K562 (cell line): ENCODE data around the gene VPS37D. TPM values are rescaled to one million over a fixed set of nuclear protein-coding genes. Genes with fewer than 3 reads are reported as not detected.
"Not testable (repeated sequence)": the region's sequence is repeated elsewhere in the genome, so short reads cannot be mapped to it uniquely, and the experiment has no call there.

Source experiments
- ATAC-seq: fragments of 200-7000 bp; cut with Tn5 transposase; 3 replicates; pipeline ENCODE4 v1.9.1; 2020; ENCODE audit warnings: moderate library complexity
- BruUV-seq: library from RNA; stranded (reverse); fragments of 400-500 nt; replicated peaks from 2 replicates; lab custom pipeline; 2021; lab: Mats Ljungman, UMichigan
- CTCF ChIA-PET: fragments of 300-600 bp; formaldehyde crosslinking; extraction: SDS; loops from one replicate; lab custom pipeline; 2021; ENCODE audit warnings: low intra/inter-chr PET ratio; lab: Yijun Ruan, JAX
- POLR2A ChIA-PET: fragments of 300-600, 350-650 bp; sonication (Branson Sonifier 250); formaldehyde crosslinking; extraction: SDS; loops from one replicate; lab custom pipeline; 2021; ENCODE audit warnings: antibody characterized with exemption, inconsistent platforms; lab: Yijun Ruan, JAX
- DNase-seq, 4 experiments: peaks; one replicate each; pipeline versions ENCODE4 v3.0.0 to v3.0.0-alpha.2; 2011 to 2018; ENCODE audit warnings: low spot score in 3 of 4, mixed read lengths in 3 of 4; ENCODE audit errors: extremely low read depth in 1 of 4
- FAIRE-seq: peaks from 2 replicates; lab custom pipeline; 2011; peaks lifted over from hg19 to GRCh38; lab: Jason Lieb, UNC
- H2AFZ ChIP-seq: 2 replicates; pipeline ENCODE4 v1.6.0; 2011; ENCODE audit warnings: low read depth, low read length, control low read depth, inconsistent platforms
- H3K27ac ChIP-seq: fragments of 200-600 bp; 3 replicates; pipeline ENCODE4 v1.8.0; 2011; ENCODE audit warnings: low read depth, mild to moderate bottlenecking, control low read depth, inconsistent platforms, low read length, moderate library complexity, mixed read lengths; ENCODE audit errors: extremely low read depth
- H3K27me3 ChIP-seq, 2 experiments: fragments of 300-600 bp in 1 of 2; 2 replicates in 1 of 2; 3 replicates in 1 of 2; pipeline versions ENCODE4 v1.6.0 to v1.8.0; 2011; ENCODE audit warnings: inconsistent platforms in 2 of 2, low read length in 2 of 2, mild to moderate bottlenecking in 1 of 2, mixed read lengths in 1 of 2, moderate library complexity in 1 of 2; ENCODE audit not compliant: control insufficient read depth in 2 of 2, insufficient read depth in 2 of 2
- H3K36me3 ChIP-seq: fragments of 300-600 bp; 3 replicates; pipeline ENCODE4 v1.8.0; 2011; ENCODE audit warnings: mild to moderate bottlenecking, low read length, inconsistent platforms; ENCODE audit not compliant: control insufficient read depth, insufficient read depth
- H3K4me1 ChIP-seq, 2 experiments: fragments of 200-600 bp in 1 of 2; replicated peaks in 1 of 2; 2 replicates in 1 of 2; 3 replicates in 1 of 2; pipeline versions ENCODE4 v1.5.1 to v1.8.0; 2011; ENCODE audit warnings: inconsistent platforms in 2 of 2, low read length in 2 of 2, mild to moderate bottlenecking in 1 of 2, mixed read lengths in 1 of 2, moderate library complexity in 1 of 2; ENCODE audit not compliant: control insufficient read depth in 2 of 2, insufficient read depth in 2 of 2
- H3K4me2 ChIP-seq: 2 replicates; pipeline ENCODE4 v1.6.1; 2011; ENCODE audit warnings: low read length, control low read depth, inconsistent platforms, mixed read lengths; ENCODE audit not compliant: insufficient read depth
- H3K4me3 ChIP-seq: fragments of 200-600 bp; sonication (generic), shearing (Covaris generic); 2 replicates; pipeline ENCODE4 v1.5.1; 2016; ENCODE audit warnings: control low read depth, inconsistent platforms
- H3K79me2 ChIP-seq: fragments of 200-600 bp; 3 replicates; pipeline ENCODE4 v1.8.0; 2011; ENCODE audit warnings: low read length, inconsistent platforms; ENCODE audit not compliant: control insufficient read depth, insufficient read depth
- H3K9ac ChIP-seq, 2 experiments: 2 replicates each; pipeline versions ENCODE4 v1.6.0 to v1.6.1; 2011; ENCODE audit warnings: low read depth in 2 of 2, low read length in 2 of 2, control low read depth in 1 of 2, inconsistent platforms in 1 of 2, mild to moderate bottlenecking in 1 of 2, mixed read lengths in 1 of 2; ENCODE audit not compliant: insufficient read depth in 1 of 2
- H3K9me1 ChIP-seq: one replicate; pipeline ENCODE4 v1.6.0; 2011; ENCODE audit warnings: inconsistent platforms, mild to moderate bottlenecking, low read length, moderate library complexity; ENCODE audit not compliant: control insufficient read depth, insufficient read depth
- H3K9me3 ChIP-seq: replicated peaks from 2 replicates; pipeline ENCODE4 v1.5.1; 2011; ENCODE audit warnings: low read depth, low read length, inconsistent platforms; ENCODE audit not compliant: control insufficient read depth, insufficient read depth
- H4K20me1 ChIP-seq: replicated peaks from 2 replicates; pipeline ENCODE4 v1.6.1; 2011; ENCODE audit warnings: low read length, inconsistent platforms, mixed read lengths; ENCODE audit not compliant: control insufficient read depth, insufficient read depth
- CBFA2T3 ChIP-seq: fragments of 450-650 bp; IDR thresholded peaks from 2 replicates; pipeline ENCODE4 v1.6.1; 2017
- CBX3 ChIP-seq, 2 experiments: IDR thresholded peaks; 1 replicate in 1 of 2; 2 replicates in 1 of 2; pipeline ENCODE4 v1.6.1; 2012; ENCODE audit warnings: inconsistent platforms in 2 of 2, low read length in 2 of 2, borderline replicate concordance in 1 of 2, control low read depth in 1 of 2
- CBX5 ChIP-seq: IDR thresholded peaks from 2 replicates; pipeline ENCODE4 v1.6.1; 2014; ENCODE audit warnings: low read depth, borderline replicate concordance
- TRIM24 ChIP-seq, 2 experiments: fragments of 450-650 bp; IDR thresholded peaks; 2 replicates each; pipeline ENCODE4 v1.6.1; 2016
- TRIM28 ChIP-seq: fragments of 450-650 bp; IDR thresholded peaks from 2 replicates; pipeline ENCODE4 v1.6.1; 2017
- ZFP36 ChIP-seq: fragments of 150-350 bp; IDR thresholded peaks from 2 replicates; pipeline ENCODE4 v1.6.1; 2018; ENCODE audit warnings: low read length, low read depth; ENCODE audit not compliant: partially characterized antibody
- ZNF431 ChIP-seq: sonication (generic); formaldehyde crosslinking; IDR thresholded peaks from 2 replicates; pipeline ENCODE4 v1.8.0; 2022; ENCODE audit warnings: mild to moderate bottlenecking, missing genetic modification reagents
- WGBS: fragments of 100-300 bp; shearing (Covaris generic); methylation state at CpG from one replicate; pipeline ENCODE4 v1.1.6; 2016; ENCODE audit warnings: low coverage, mixed read lengths; ENCODE audit not compliant: insufficient coverage; ENCODE audit errors: missing lambda C conversion rate; 5-methylcytosine and 5-hydroxymethylcytosine counted together
- in situ Hi-C: fragments of 300-500 bp; cut with MboI; formaldehyde crosslinking; loops from 4 replicates; pipeline ENCODE4 v1.15.0; 2018; ENCODE audit warnings: inconsistent platforms, mixed read lengths
- intact Hi-C: fragments of 100-400 bp; cut with micrococcal nuclease; formaldehyde crosslinking; loops from 2 replicates; pipeline ENCODE4 v1.14.2; 2022
- polyA plus RNA-seq, 8 experiments: library from polyadenylated mRNA; depleted of rRNA in 4 of 8; stranded (reverse) in 5 of 8; unstranded in 3 of 8; fragments of >200 nt; fragmentation: Nextera tagmentation in 2 of 8; fragmentation: Illumina TruSeq in 1 of 8; extraction: Ambion mirVana in 2 of 8; extraction: Trizol in 1 of 8; gene quantifications; 2 replicates each; pipeline versions ENCODE4 v1.2.1 to v1.2.3, GENCODE V29; 2011 to 2014; ENCODE audit warnings: inconsistent platforms in 1 of 8, missing spikeins in 1 of 8
- total RNA-seq, 7 experiments: library from RNA; depleted of rRNA in 6 of 7; stranded (reverse); fragments of >200 nt in 6 of 7; fragmentation: Illumina TruSeq in 2 of 7; extraction: Trizol in 2 of 7; gene quantifications; 2 replicates each; pipeline versions ENCODE4 v1.2.1 to v1.2.3, GENCODE V29; 2011 to 2021; ENCODE audit warnings: low replicate concordance in 1 of 7
- TF ChIP-seq, protein P1 (sequence below): fragments of 450-650 bp; IDR thresholded peaks from 2 replicates; pipeline ENCODE4 v1.6.1; 2018; ENCODE audit warnings: mild to moderate bottlenecking, low read depth; ENCODE audit not compliant: partially characterized antibody

VPS37D gene
- total and polyA plus RNA-seq, 9 of the 15 experiments (the other 6 are each of a cell fraction or from before 2014, with no cell fraction given), result 0.25 to 2.3 (median 1.0) TPM; not detected in 3

DNA sequence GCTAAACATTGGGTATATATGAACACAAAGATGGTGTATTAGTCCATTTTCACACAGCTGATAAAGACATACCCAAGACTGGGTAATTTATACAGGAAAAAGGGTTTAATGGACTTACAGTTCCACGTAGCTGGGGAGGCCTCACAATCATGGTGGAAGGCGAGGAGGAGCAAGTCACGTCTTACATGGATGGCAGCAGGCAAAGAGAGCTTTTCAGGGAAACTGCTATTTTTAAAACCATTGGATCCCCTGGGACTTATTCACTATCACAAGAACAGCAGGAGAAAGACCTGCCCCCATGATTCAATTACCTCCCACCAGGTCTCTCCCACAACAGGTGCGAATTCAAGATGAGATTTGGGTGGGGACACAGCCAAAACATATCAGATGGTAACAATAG, 12.3 kb upstream of the VPS37D start:
- CTCF ChIA-PET, H3K9me1 ChIP-seq, H2AFZ ChIP-seq, H3K36me3 ChIP-seq, H3K4me2 ChIP-seq, FAIRE-seq, BruUV-seq, H3K9me3 ChIP-seq, H3K9ac ChIP-seq, intact Hi-C loops, ATAC-seq, DNase-seq, H3K27ac ChIP-seq, H3K4me3 ChIP-seq, H3K79me2 ChIP-seq, H3K4me1 ChIP-seq, H4K20me1 ChIP-seq, in situ Hi-C loops: not testable (repeated sequence)
- POLR2A ChIA-PET, result interaction anchor here (0.9 kb wide), 1 partner anchor 65 kb away, joined by 4 read pairs; no protein-coding TSS in a partner anchor
- WGBS, result 1% methylated on average over 4 of the region's 4 CpGs
- TF ChIP-seq TRIM28, result peak; percentile 77
- TF ChIP-seq CBFA2T3, result peak; percentile 24; the same call in 1 of the 2 replicates
- TF ChIP-seq, protein P1, sequence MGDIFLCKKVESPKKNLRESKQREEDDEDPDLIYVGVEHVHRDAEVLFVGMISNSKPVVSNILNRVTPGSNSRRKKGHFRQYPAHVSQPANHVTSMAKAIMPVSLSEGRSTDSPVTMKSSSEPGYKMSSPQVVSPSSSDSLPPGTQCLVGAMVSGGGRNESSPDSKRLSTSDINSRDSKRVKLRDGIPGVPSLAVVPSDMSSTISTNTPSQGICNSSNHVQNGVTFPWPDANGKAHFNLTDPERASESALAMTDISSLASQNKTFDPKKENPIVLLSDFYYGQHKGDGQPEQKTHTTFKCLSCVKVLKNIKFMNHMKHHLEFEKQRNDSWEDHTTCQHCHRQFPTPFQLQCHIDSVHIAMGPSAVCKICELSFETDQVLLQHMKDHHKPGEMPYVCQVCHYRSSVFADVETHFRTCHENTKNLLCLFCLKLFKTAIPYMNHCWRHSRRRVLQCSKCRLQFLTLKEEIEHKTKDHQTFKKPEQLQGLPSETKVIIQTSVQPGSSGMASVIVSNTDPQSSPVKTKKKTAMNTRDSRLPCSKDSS, result peak; percentile 68
- TF ChIP-seq ZNF431, result peak; percentile 100
- peak in 1 of 2 experiments; percentile 41; a peak in 1 of 3 replicates for TF ChIP-seq CBX3 (IDR thresholded peaks at IDR 0.05; ENCODE audit: borderline replicate concordance in 1 of 2, low read length in 2 of 2)
- TF ChIP-seq ZFP36, result peak; percentile 45
- TF ChIP-seq TRIM24 (IDR thresholded peaks at IDR 0.05), result peak; percentile 41 to 53; a peak in 2 of 4 replicates
- TF ChIP-seq CBX5, result peak; percentile 42; the same call in 1 of the 2 replicates
- H3K27me3 ChIP-seq, result peaks cover 20 to 36% of the 10 kb centered on the region in 2 experiments
